ENCODE data around the gene NR1I2.

GRCh38 chr3:119849126-119849525, 67.2 kb downstream of the NR1I2 start:
- TF ChIP-seq CTCF (IDR thresholded peaks at IDR 0.05), result no peak
- TF ChIP-seq POLR2A (IDR thresholded peaks at IDR 0.05), result no peak
- no peak for TF ChIP-seq EP300 (IDR thresholded peaks at IDR 0.05)

Data from tibial nerve (tissue), 4 donors.